DMS153 (cell line): ENCODE data around the gene CALN1.

ENCODE experiments used
- DNase-seq: peaks from one replicate; lab custom pipeline; 2025; lab: John Stamatoyannopoulos, UW

Gene CALN1

DNA sequence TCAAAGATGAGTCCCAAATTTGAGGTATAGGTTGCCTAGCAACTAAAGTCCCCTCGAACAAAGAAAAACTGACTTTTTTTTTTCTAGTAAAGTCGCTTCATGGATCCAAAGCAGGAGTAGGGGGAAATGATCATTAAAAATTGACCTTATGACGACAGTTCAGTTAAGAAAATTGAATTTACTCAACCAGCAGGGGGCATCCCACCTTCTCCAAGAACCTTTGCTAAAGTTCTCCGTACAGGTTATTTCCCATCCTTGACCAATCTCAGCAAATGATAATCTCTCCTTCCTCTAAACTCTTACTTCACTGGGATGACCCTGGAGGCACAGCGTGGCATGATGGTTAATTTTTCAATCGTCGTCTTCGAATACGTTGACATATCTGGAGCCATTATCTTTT lies 228.3 kb downstream of the CALN1 start:
- DNase-seq, result no peak

GRCh38 chr7:72182036-72182435 lies 230.1 kb downstream of the CALN1 start:
- DNase-seq, result no peak

- DNase-seq, result no peak
Measured at GRCh38 chr7:72176875-72177274, 235.3 kb downstream of the CALN1 start.

DNA sequence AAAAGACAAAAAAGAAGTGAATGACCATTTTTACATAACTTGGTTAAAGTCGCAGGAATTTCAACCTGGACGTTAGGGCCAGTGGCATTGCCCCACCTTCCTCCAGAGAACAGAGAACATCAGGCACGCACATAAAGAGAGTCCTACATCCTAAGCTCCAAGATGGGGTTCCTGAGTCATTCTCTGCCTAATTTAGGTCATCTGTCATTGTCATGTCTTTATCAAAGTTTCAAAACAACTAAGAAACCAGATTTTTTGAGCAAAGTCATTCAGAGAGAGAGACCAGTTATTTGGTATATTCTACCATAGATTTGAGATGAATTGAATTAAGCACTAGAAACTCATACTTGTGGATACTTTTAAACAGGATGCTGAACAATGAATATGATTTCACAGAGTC lies 241.7 kb downstream of the CALN1 start:
- no peak for DNase-seq

GRCh38 chr7:72163271-72163670 lies 248.9 kb downstream of the CALN1 start:
- DNase-seq, result no peak

GRCh38 chr7:72161534-72161933 lies 250.6 kb downstream of the CALN1 start:
- no peak for DNase-seq

DNA sequence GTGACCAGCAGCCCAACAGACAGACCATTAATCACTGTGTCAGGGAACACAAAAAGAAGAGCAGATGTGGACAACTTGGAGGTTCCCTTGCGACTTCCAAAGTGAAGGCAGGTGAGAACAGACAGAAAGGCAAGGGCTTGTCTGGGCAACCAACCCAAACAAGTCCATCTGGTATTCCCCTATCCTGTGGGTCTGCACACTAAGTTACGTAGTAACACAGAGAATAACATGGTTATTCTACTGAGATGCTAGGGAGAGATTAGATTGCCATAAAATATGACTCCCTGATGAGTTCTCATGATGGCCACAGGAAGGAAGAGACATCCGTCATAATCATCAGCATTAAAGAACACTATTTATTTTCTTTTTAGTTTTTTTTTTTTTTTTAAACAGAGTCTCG lies 252.2 kb downstream of the CALN1 start:
- no peak for DNase-seq

- no peak for DNase-seq
Measured at GRCh38 chr7:72156671-72157070, 255.5 kb downstream of the CALN1 start.

DNA sequence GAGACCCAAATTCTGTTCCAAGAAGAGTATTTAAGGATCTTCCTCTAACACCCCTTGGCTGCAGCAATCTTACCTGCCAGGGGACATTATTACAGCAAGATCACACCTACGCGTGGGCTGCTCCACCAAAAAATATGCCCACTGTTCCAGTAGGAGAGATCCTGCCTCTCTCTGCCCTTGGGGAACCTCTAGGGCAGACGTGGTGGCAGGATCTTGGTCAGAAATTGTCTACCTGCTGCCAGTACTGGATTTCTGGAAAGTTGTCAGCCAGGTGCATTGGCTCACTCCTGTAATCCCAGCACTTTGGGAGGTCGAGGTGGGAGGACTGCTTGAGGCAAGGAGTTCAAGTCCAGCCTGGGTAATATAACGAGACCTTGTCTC lies 259.0 kb downstream of the CALN1 start:
- DNase-seq, result no peak

GRCh38 chr7:72152161-72153131 lies 259.7 kb downstream of the CALN1 start:
- DNase-seq, result no peak

GRCh38 chr7:72140566-72140965 lies 271.6 kb downstream of the CALN1 start:
- DNase-seq, result no peak

GRCh38 chr7:72127136-72127535 lies 285.0 kb downstream of the CALN1 start:
- no peak for DNase-seq

GRCh38 chr7:72123913-72124312 lies 288.2 kb downstream of the CALN1 start:
- DNase-seq, result no peak

- DNase-seq, result no peak
Measured at GRCh38 chr7:72118366-72118765, 293.8 kb downstream of the CALN1 start.

- DNase-seq, result no peak
Measured at GRCh38 chr7:72114129-72114528, 298.0 kb downstream of the CALN1 start.

DNA sequence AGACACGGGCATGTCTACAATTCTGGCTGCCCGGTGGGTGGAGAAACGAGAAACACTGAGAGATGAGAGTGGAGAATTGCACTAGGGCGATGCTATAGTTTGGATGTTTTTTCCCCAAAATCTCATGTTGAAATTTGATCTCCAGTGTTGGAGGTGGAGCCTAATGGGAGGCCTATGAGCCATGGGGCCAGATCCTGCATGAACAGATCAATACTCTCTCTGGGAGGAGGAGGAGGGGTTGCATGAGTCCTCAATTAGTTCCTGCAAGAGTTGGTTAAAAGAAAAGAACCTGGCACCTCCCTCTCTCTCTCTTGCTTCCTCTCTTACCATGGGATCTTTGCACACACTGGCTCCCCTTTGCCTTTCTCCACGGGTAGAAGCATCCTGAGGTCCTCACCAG lies 299.1 kb downstream of the CALN1 start:
- no peak for DNase-seq

DNA sequence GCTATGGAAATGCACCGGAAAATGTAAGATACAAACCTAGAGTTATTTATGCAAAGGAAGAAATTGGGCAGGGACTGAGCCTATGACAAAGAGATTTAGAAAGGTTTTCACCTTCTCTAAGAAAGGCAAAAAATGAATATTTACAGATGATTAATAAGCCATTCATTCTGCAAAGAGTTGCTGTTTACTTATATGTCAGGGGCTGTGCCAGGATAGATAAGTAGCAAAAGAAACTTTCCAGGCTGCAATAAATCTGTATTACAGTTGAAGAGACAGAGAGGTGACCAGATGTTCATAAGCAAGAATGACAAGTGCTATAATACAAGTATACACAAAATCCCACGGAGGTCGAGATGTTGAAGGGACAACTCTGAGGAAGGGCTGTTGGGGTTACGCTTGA lies 299.6 kb downstream of the CALN1 start:
- no peak for DNase-seq

DNA sequence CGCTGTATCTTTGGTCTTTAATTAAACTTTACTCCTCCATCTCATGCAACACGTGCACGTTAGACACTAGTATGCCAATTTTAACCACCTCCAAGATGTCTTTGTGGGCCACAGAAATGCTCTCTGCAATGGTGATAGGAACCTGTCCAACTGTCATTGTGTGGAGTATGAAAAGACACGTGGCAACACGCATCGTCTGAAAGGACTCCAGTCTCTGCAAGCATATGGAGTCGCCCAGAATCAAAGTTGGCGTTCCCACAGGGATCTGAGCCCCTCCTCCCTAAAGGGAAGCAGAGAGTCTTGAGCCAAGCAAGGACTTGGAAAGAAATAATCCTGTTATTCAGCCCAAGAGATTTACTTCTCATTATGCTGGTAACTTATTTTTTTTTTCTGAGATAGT lies 301.1 kb downstream of the CALN1 start:
- no peak for DNase-seq

- no peak for DNase-seq
Measured at GRCh38 chr7:72109566-72109965, 302.6 kb downstream of the CALN1 start.

DNA sequence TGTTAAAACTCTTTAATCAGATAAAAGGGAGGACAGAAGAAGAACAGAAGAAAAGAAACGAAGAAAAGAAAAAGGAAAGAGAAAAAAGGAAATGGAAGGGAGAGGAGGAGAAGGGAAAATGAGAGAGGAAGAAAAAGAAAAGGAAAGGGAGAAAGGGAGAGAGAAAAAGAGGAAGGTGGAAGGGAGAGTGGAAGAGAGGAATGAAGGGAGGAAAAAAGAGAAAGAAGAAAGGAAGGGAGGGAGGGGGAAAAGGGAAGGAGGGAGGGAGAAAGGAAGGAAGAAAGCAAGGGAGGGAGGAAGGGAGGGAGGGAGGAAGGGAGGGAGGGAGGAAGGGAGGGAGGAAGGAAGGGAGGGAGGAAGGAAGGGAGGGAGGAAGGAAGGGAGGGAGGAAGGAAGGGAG lies 305.7 kb downstream of the CALN1 start:
- no peak for DNase-seq

DNA sequence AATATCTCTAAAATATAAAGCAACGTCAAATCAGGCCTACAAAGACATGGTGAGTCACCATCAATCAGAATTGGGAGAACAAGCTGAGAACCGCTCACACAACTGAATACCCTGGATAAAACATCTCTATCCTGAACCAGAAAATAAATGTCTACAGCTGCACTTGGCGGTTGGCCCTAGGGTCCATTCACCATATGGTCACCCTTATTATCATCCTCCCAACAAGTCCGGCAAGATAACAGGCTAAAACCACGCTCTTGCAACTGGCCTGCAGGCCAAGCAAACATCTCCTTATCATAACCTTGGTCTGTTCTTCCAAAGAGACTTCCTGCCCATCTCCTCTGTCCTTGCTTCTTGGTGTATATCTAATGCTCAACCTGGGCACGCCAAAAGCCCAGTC lies 310.7 kb downstream of the CALN1 start:
- no peak for DNase-seq

- DNase-seq, result no peak
Measured at GRCh38 chr7:72099784-72100183, 312.4 kb downstream of the CALN1 start.

DNA sequence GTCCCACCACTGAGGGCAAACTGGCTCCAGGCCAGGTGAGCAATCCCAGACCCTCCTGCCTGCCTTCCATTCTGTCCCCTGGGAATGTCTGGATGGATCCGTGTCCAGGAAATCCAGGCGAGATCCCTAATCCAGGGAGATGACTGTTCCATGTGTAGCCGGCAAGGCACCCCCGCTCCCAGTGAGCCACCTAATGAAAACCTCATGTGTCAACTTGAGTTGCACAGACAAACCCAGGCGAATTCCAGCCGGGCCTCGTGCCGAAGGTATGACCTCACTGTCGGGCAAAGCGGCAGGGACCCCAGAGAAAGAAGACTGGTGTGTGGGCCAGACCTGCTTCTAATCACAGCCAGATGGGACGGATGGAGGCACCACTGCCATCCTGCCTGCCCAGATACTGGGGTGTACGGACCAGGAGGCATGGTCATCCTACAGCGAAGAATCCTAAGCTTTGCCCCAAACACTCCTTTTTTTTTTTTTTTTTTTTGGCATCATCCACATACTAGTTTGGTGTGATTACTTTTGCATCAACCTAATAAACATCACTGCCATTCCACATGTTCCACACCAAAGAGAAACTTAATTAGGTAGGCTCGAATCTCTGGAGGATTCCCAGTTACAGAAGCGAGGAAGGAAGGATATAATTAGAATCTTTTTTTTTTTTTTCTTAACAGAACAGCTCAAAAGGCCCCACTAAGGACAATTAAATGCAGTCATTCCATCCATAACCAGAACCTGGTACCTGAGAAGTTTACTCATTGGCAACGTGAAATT lies 313.1 kb downstream of the CALN1 start:
- no peak for DNase-seq
